ENCODE measurements around the gene GRIK4.

GRCh38 chr11:120642196-120642894 is 130.8 kb downstream of the GRIK4 start:
- no peak for TF ChIP-seq CTCF (conservative IDR thresholded peaks at IDR 0.05; ENCODE audit: low read depth, low read length)
- no peak for TF ChIP-seq SMC3 (IDR thresholded peaks at IDR 0.05; ENCODE audit: low read depth, low read length)
- TF ChIP-seq FOS (IDR thresholded peaks at IDR 0.05; ENCODE audit: low read depth, low read length) = no peak
- TF ChIP-seq RAD21 (IDR thresholded peaks at IDR 0.05; ENCODE audit: low read length) = no peak
